ENCODE measurements around the gene STRBP.

Gene STRBP

DNA sequence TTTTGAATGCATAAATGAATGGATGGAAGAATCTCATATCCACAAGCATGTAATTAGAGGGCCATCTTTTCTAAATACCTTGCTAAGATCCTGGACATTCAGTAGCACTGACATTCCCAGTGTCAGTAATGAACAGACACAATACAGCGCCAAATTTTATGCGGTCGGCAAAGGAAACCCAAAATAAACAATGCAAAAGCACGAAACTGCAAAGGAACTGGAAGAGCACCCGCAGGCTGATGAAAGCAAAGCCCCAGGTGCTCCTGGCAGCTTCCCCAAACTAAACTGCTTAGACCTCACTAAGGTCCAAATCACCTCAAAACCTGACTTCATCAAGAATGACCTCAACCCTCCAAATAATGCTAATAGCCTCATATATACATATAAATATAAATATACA lies 133.0 kb downstream of the STRBP start:
- no peak for DNase-seq (ENCODE audit: low read depth in 2 of 2, low spot score in 1 of 2)

DNA sequence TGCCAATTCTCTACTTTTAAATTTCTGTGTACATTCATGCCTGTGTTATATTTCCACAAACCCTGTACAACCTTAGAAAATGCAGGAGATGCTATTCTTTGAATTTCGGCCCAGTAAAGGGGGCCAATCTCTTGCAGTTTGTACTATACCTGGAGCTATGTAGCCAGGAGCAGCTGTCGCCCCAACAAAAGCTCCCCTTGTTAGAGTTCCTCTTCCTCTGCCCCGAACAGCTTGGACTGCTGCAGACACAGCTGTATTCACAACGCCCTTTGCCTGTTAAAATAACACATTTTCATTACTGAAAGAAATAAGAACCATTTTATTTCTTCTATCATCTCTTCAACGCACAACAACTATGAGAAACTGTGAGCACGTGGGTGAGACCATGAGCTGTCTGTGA lies 135.7 kb downstream of the STRBP start:
- no peak for DNase-seq (ENCODE audit: low read depth in 2 of 2, low spot score in 1 of 2)

DNA sequence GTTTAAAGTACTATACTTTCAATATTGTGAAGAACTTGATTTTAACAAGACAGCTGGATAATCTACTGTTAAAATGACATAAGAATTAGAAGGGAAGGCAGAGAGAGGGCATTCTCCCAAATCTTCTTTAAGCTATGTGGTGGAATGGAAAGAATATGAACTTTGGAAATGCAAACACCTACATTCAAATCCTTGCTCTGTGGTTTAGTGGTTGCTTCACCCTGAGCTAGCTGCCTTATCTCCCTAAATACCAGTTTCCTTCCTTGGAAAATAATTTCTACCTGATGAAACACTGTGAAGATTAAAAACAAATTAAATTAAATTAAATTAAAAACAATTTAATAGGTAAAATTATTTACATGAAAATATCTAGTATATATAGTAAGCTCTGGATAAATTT lies 136.4 kb downstream of the STRBP start:
- DNase-seq (ENCODE audit: low read depth in 2 of 2, low spot score in 1 of 2), result no peak

DNA sequence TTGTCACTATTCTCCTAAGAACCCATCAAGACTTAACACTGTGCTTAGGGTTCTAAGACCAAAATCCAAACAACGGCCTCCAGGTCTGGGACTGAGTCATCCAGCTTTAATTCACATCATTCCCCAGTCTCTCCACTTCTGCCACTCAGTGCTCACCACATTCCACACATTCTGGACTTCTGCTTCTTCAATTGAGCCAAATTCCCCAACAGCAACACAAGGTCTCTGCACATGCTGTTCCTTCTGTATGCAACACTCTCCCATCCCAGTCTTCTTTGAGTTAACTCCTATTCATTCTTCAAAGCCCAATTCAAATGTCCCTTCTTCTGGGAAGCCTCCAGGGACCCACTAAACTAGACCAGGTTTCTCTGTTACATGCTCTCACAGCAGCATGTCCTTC lies 137.1 kb downstream of the STRBP start:
- DNase-seq (ENCODE audit: low read depth in 2 of 2, low spot score in 1 of 2), result no peak

DNA sequence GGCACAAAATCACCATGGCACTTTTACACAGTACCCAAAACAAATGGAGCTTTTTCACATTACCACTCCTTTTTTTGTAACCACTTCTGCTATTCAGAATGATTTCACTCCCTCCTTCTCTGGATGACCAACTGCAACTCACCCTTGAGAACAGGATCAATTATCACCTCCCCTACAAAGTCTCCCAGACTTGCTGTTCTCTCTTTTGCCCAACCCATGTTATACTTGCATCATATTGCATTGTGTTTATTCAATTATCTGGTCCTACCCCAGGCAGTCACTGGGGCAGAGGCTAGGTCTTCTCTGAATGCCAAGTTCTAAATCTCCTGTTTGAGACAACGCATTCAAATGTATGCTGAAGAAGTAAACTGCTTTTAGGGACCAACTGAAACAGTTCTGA lies 139.0 kb downstream of the STRBP start:
- DNase-seq (ENCODE audit: low read depth in 2 of 2, low spot score in 1 of 2), result no peak

DNA sequence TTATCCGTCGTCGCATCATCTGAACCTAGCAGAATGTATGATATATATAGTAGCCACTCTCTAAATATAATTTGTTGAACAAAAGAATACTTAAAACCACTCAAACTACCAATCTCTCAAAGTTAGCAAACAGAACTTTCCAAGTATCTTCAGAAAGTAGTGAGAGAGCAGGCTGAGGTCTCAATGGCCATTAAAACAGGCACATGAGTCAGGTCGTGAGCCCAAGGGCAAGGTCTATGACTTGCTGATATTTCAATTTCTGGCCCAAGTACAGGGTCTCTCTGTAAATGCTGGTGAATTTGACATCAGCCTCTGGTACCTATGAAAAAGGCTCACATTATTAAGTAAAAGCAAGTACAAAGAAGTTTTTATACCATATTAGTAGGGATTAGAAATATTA lies 139.8 kb downstream of the STRBP start:
- no peak for DNase-seq (ENCODE audit: low read depth in 2 of 2, low spot score in 1 of 2)

DNA sequence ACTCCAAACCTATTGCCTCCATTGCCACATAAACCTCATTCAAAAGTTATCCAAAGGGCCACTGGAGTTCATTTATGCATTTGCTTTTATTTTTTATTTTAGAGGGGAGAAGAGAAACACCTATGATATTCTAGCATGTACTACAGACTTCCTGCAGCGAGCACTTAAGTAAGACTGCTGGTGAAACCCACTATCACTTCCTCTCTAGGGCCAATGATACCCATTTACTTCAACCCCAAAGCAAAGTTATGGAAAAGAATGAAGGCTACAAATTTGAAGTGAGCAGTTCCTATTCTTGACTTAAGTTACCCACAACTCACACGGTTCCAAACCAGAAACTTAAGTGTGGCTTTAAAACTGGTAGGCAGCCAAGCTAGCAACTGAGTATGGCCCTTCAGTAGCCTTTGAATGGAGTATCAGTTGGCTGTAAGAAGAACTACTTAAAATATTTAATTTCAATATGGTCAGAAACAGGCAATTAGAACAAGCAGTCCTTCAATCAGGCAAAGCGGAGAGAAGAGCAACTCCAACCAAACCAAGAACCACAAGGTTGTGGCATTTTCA lies 140.8 kb downstream of the STRBP start:
- DNase-seq (ENCODE audit: low read depth in 2 of 2, low spot score in 1 of 2), result no peak

DNA sequence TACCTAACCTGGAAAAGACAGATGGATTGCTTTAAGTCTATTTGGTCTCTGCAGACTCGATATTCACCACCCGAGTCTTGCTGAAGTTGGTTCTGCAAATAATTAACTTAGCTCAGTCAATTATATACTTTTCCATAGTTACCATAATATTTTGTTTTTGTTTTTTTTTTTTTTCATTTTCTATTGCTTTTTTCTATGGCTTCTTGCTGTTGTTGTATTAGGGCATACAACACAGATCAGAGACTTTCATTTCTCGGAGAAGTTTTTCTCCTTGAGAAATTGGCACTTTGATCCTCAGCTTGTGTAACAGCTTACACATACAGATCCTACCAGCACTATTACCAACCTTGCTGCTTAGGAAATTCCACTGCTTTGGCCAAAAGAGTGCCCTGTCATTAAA lies 146.9 kb downstream of the STRBP start:
- no peak for DNase-seq (ENCODE audit: low read depth in 2 of 2, low spot score in 1 of 2)

DNA sequence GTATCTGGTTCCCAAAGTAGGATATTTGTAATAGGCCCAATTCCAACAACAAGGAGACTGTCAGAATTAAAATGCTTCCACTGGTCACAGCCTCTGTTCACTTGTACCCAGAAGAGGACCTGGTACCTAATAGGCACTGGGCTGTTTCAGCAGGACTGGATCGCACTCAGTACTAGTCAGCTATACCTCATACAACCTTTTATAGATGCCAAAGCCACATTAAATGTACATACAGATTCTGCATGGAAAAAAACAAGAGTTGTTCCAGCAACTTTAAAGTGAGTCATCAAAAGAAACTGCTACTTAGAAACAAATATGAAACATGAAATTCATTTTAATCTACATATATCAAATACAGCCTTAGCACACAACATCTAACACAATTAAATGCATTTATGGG lies 147.4 kb downstream of the STRBP start:
- DNase-seq (ENCODE audit: low read depth in 2 of 2, low spot score in 1 of 2), result no peak

DNA sequence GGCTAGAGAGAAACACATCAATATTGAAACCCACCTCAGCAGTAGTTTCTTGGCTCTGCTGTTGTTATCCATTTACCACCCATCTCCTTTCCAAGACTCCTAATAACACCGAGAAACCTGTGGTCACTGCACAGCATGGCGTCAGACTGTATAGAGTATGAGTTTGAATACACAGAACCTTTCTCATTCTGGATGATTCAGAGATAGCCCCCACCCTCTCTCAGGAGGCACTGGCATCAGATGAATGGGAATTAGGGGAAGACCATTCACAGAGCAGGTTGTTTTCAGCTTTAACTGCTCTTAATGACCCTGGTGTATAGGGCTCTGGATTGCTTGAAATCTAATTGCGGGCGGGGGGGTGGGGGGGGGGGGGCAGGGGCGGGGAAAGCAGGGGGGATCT lies 148.3 kb downstream of the STRBP start:
- no peak for DNase-seq (ENCODE audit: low read depth in 2 of 2, low spot score in 1 of 2)

DNA sequence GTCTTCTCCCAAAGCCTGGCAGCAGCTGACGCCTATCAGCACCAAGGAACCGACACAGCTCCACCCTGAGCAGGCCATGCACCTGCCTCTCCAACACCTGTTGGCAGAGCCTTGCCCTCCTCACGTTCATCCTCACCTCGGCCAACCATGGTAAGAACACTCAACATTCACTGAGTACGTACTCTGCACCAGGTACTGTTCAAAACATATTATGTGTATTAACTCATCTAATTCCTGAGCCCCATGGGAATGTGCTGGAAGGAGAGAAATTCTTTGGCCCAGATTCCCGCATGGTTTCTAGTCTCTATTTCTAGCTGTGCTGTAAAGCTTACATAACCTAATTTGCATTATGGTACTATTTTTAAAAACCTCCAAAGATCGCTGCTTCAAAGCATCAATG lies 148.8 kb downstream of the STRBP start:
- DNase-seq (ENCODE audit: low read depth in 2 of 2, low spot score in 1 of 2), result no peak

DNA sequence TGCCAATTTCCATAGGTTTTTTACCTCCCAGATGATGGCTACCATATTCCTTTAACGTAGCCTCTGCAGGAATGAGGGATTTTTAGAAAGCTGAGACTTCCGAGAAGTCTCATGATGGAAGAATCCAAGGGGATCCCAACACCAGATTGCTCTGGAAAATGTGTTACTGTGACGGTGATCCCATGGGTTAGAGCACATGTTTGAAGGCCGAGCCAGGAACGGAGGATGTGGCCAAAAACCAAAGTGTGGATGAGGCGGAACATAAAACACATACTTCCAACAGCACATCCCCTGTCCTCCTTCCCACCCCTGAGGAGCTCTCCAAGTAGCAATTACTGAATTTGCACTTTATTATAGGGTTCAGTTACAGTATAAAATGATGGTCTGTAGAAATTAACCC lies 152.3 kb downstream of the STRBP start:
- DNase-seq (ENCODE audit: low read depth in 2 of 2, low spot score in 1 of 2), result no peak

DNA sequence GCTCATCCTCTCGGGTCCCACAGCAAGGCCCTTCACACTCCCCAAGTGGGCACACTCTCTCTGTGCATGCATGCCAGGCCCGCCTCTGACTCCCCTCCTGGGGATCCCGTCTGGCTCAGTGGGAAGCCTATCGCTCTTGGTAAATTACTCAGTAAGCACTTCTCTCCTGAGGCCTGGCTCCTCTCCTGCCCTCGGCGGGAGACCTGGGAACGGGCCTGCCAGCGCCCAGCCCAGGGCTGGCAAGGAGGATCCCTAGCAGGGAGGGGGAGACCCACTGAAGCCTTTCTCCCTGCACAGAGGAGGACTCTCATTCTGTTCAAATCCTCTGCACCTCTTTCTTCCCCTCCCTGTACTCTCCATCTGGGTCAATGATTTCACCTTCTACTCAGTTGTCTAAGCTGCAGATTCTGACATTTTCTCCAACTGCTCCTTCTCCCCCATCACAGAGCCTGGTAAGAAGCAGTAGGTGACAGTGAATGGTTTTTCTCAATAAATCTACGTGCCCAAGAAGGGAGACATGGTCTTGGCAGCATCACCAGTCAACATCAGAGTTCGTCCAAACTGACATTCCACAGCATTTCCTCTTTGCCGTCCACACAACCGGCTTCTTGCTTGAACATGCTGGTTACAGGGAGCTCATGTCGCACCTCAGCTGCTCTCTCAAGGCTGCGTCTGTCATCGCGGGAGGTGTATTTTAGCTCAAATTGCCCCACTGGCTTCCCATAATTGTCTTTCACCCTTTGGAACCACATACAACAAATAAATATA lies 153.1 kb downstream of the STRBP start:
- DNase-seq (ENCODE audit: low read depth in 2 of 2, low spot score in 1 of 2), result no peak

DNA sequence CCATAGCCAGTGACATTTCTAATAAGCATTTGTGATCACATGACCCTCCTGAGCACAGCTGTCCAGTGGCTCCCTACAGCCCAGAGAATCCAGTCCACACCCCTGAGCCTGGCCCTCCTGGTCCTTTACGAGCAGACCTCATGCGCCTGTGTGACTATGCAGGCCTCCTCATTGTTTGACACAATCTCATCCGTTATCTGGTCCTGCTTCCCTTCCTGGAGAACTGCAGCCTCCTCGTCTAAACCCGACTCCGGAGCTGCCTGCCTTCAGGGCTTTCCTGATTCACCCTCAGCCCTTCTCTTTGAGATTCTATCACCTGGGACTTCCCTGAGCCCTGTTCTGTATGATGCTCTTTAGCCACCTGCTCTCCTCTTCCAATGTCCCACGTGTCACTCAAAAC lies 155.2 kb downstream of the STRBP start:
- DNase-seq (ENCODE audit: low read depth in 2 of 2, low spot score in 1 of 2), result no peak

DNA sequence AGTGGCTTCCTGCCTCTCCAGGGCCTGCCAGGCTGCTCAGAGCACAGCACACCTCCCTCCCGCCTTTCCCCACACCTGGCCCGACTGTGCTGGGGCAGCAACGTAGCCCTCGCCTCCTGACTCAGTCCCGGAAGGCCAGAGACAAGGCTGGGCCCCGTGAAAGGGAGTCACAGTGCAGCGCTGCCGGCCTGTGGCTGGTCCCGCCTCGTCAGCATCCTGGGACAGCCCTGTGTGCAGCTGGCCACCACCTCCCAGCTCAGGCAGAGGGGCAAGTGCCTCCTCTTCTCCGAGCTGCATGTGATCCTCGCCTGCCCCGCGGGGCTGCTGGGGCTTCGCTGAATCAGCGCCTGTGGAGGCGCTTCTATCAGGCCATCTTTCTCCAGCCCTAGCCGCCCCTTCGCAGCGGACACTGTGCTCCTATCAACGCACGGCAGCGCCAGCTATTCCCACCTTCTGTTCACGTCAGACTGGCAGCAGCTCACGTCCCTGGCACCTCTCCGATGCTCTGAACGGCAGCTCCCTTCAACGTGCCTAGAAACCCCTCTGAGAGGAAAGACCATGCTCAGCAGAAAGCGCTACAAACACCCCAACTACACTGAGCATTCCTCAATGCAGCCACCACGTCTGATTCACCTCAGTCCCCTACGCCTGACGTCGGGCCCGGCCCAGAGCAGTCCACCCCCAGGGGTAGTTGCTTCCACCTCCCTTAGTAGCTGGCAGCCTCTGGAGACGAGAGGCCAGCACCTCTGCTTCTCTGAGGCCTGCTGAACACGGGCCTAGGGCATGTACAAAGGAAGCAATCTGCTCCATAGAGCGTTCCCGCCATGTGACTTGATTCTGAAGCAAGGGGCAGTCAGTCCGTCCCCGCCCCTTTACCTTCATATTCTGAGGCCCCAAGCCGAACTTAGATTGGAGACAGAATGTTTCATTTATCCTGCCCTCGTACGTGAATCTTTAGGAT lies 156.1 kb downstream of the STRBP start:
- DNase-seq (ENCODE audit: low read depth in 2 of 2, low spot score in 1 of 2), result no peak

DNA sequence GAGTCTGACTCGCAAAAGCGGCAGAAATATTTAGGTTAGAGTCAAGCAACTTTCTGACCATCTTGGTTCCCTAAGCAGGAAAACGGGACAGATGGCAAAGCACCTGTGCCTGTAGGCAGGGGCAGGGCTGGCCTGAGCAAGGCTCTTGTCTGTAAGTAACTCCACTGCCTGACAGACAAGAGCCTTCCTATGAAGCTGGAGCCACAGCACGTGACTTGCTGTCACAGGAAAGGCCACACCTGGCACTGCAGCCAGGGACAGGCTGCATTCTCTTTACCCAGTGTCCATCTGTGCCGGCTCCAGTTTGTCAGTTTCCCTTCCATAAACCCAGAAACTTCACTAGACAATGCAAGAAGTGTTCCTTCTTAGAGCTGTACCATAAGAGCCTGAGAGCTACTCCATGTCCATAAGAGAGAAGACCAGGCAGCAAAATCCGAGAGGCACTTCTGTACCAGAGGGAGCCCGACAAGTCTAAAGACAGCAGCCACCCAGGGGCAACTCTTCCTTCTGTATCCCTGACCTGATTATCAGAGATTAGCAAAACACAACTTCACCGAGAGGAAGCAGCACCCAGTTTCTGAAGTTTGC lies 156.9 kb downstream of the STRBP start:
- DNase-seq (ENCODE audit: low read depth in 2 of 2, low spot score in 1 of 2), result no peak

DNA sequence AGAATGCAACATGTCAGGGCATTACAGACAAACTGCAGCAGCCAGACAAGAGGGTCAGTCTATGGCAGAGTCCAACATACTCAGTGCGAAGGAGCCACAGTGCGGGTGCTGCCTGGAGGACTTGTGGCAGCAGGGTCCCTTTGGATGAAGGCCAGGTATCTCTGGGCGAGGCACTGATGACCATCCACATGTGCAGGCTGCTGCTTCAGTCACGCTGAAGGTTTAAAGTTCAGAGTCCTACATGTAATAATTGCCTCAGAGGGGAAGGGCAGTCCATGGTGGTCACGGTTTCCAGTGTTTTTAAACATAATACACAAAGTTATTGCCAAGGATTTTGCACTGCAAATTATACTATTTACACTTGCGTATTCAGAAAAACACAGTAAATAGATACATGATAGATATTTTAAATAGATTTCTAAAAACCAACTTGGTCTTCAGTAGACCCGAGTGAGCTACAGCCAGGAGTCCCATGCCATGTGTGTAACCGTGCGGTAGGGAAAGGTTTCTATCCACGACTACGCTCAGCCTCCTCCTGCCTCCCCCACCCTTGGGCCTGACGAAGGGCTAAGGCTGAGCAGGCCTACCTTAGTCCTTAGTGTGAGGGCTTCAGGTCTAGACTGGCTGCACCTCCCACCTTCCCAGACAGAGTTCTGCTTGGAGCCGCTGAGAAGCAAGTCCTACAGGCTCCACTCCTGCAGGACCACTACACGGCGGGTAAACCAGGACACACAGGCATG lies 158.7 kb downstream of the STRBP start:
- DNase-seq (ENCODE audit: low read depth in 2 of 2, low spot score in 1 of 2), result no peak

DNA sequence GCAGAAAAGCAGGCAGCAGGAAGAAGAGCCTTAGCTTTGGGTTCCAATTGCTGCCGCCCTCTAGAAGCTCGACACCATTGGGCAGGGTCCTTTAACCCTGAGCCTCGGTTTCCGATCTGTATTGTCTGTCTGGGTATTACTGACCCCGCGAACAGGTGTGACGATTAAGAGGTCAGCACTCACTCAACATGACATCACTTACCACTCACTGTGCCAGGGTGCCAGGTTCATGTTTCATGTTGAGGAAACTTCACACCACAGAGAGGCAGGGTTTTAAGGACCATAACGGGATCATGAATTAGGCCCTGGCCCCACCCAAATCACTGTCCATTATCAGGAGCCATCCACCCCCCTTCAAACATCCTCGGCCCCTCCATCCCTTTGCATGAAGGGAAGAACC lies 159.4 kb downstream of the STRBP start:
- no peak for DNase-seq (ENCODE audit: low read depth in 2 of 2, low spot score in 1 of 2)

DNA sequence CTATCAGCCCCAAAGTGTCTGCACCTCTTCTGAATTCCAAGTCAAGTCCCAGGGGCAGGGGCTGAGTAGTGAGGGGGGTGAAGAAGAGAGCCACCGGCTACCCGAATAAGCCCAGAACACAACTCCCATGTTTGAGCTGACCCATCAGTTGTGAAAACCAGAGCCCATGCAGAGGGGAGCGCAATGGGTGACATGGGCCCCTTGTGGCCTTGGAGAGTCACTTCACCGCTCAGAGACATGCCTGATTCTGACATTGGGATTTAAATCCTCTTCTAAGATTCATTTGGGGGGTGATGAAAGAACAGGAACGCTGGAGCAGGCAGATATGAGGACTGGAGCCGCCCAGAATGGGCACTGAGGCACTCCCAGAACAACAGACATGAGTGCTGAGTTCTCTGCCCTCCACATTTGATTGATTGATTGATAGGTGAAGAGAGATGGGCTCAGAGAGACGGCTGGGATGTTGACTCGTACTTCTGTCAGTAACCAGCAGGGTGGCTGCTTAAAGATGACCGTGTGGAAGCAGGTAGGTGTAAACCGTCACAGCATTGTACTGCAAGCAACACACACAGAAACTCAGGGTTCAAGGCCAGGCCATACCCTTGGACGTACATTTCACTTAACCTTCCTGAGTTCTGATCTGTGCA lies 160.6 kb downstream of the STRBP start:
- no peak for DNase-seq (ENCODE audit: low read depth in 2 of 2, low spot score in 1 of 2)

DNA sequence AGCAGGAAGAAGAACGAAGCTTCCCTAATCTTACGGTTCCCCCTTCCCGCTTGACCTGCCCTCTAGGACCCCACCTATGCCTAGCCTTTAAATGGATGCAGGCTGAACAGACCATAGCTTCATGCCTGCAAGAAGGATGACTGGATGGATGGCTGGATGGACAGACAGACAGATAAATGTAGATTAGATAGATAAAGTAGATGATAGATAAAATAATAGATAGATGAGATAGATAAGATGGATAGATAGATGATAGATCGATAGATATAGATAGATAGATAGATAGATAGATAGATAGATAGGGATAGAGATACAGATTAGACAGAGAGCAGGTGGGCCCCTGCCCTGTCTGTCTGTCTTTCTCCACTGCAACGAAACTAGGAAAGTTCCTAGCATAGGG lies 162.9 kb downstream of the STRBP start:
- DNase-seq (ENCODE audit: low read depth in 2 of 2, low spot score in 1 of 2), result no peak

DNA sequence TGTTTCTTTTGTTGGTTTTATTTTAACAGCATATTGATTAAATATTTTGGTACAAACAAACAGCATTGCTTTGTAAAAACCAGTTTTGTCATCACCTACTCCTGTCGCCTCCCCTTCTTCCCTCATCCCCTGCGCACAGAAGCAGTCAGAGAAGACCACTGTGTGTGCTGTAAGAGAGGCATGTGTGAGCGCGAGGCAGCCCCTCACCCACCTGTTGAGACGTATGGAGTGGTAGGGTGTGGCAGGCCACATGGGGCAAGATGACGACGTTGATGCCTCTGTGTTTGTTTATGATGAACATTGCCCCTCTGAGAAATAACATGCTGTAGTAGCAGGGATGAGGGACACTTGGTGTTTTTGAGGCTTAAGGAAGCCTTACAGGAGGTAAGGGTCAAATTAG lies 163.6 kb downstream of the STRBP start:
- DNase-seq (ENCODE audit: low read depth in 2 of 2, low spot score in 1 of 2), result no peak

Data from stimulated activated CD8-positive, alpha-beta memory T cell treated with anti-CD3 and anti-CD28 coated beads, Interleukin-4, amount 100 ng/mL, for 1 hour (primary cell).